Mesothelial cell of epicardium (in vitro differentiated cells): ENCODE measurements around the gene IKBKE. TPM values are rescaled to one million over a fixed set of nuclear protein-coding genes. Genes with fewer than 3 reads are reported as not detected.

Experiments used
- DNase-seq, 2 experiments: peaks; one replicate each; pipeline ENCODE4 v3.0.0; 2021; ENCODE audit warnings: low spot score in 2 of 2; ENCODE audit not compliant: unreplicated experiment in 2 of 2
- H3K27ac Mint-ChIP-seq: 2 replicates; pipeline ENCODE4 v1.8.0; 2021; ENCODE audit warnings: mixed read lengths
- H3K27me3 Mint-ChIP-seq: 2 replicates; pipeline ENCODE4 v1.8.0; 2021; ENCODE audit warnings: low read depth, mixed read lengths
- H3K36me3 Mint-ChIP-seq: 2 replicates; pipeline ENCODE4 v1.8.0; 2021; ENCODE audit warnings: mixed read lengths
- H3K4me1 Mint-ChIP-seq: 2 replicates; pipeline ENCODE4 v1.8.0; 2021; ENCODE audit warnings: mixed read lengths
- H3K4me3 Mint-ChIP-seq: 2 replicates; pipeline ENCODE4 v1.8.0; 2021; ENCODE audit warnings: mild to moderate bottlenecking, moderate library complexity, mixed read lengths
- H3K9me3 Mint-ChIP-seq: 2 replicates; pipeline ENCODE4 v1.8.0; 2021; ENCODE audit warnings: mixed read lengths
- total RNA-seq: library from RNA; stranded (reverse); gene quantifications from 3 replicates; pipeline ENCODE4 v1.2.1, GENCODE V29; 2021
- TF ChIP-seq, protein P1 (sequence below): fragments of 200-600 bp; sonication (generic); IDR thresholded peaks from one replicate; pipeline ENCODE4 v1.5.0; 2021; ENCODE audit warnings: antibody characterized with exemption; ENCODE audit not compliant: unreplicated experiment

The IKBKE gene
- total RNA-seq, 1 donor from 2014 or later = 7.9 TPM

DNA sequence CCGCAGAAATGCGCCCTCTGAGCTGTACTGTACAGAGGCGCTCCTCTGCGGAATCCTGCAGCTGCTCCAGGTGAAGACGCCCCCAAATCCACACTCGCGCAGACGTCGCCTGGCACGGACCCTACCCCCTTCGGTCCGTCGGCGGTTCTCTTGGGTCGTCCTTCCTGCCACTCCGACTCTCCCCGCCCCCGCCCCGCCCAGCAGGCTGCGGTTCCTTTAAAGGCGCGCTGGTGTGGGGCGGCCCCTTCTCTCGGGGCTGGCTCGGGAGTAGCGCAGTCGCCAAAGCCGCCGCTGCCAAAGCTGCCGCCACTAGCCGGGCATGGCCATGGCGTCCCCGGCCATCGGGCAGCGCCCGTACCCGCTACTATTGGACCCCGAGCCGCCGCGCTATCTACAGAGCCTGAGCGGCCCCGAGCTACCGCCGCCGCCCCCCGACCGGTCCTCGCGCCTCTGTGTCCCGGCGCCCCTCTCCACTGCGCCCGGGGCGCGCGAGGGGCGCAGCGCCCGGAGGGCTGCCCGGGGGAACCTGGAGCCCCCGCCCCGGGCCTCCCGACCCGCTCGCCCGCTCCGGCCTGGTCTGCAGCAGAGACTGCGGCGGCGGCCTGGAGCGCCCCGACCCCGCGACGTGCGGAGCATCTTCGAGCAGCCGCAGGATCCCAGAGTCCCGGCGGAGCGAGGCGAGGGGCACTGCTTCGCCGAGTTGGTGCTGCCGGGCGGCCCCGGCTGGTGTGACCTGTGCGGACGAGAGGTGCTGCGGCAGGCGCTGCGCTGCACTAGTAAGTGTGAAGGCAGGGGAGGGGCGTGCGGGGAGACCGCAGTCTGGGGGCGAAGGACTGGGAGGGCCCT, 37.2 kb downstream of the IKBKE start, which contains the start of gene RASSF5:
Gene RASSF5 (plus strand): TSS at position 248 of the 846 bp plus-strand sequence. CDS start 72 bp downstream, at position 320.
- H3K4me1 Mint-ChIP-seq = peaks cover 39% of the 10 kb centered on the region
- peak in 1 of 2 experiments; percentile 61 for DNase-seq
- H3K9me3 Mint-ChIP-seq = no peaks in the 10 kb centered on the region
- H3K27me3 Mint-ChIP-seq = peaks cover 88% of the 10 kb centered on the region
- no peaks in the 10 kb centered on the region for H3K36me3 Mint-ChIP-seq
- H3K27ac Mint-ChIP-seq = no peak within 1 kb of the TSS
- H3K4me3 Mint-ChIP-seq = peak within 1 kb of the TSS; percentile 62
- TF ChIP-seq, protein P1, sequence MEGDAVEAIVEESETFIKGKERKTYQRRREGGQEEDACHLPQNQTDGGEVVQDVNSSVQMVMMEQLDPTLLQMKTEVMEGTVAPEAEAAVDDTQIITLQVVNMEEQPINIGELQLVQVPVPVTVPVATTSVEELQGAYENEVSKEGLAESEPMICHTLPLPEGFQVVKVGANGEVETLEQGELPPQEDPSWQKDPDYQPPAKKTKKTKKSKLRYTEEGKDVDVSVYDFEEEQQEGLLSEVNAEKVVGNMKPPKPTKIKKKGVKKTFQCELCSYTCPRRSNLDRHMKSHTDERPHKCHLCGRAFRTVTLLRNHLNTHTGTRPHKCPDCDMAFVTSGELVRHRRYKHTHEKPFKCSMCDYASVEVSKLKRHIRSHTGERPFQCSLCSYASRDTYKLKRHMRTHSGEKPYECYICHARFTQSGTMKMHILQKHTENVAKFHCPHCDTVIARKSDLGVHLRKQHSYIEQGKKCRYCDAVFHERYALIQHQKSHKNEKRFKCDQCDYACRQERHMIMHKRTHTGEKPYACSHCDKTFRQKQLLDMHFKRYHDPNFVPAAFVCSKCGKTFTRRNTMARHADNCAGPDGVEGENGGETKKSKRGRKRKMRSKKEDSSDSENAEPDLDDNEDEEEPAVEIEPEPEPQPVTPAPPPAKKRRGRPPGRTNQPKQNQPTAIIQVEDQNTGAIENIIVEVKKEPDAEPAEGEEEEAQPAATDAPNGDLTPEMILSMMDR = no peak

DNA sequence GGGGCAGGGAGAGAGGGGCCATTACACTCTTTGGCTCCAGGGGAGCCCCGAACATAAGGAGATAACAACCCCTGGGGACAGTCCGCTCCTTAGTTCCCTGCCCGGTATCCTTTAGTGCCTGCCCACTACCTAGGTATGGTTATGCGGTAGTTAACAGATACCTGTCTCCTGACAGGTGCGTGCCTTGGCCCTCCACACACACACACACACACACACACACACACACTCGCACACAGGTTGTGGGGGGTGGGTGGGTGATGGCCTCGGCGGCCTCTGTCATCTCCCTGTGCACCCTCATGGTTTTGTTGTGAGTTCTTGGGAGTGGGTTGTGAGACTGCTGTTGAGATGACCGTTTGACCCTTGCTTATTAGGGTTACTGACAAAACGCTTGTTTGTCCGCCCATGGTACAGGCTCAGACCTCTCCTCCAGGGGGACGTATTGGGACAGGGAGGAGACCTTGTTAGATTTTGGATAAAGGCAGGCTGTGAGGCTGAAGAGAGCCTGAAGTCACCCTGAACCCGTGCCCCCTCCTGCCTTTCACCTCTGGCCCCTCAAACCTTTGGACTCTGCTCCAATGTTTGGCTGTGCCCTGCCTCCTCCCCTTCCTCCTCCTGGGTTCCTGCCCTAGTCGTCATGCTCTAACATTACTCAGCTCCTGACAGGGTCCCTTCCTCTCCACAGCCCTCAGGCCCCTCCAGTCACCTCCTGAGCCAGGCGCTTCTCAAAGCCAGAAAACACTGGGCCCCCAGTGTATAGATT, 38.0 kb downstream of the IKBKE start:
- H3K36me3 Mint-ChIP-seq = no peaks in the 10 kb centered on the region
- peaks cover 80% of the 10 kb centered on the region for H3K27me3 Mint-ChIP-seq
- H3K4me3 Mint-ChIP-seq = peak overlapping the region; percentile 58
- TF ChIP-seq, protein P1 = no peak
- no peak overlapping the region for H3K27ac Mint-ChIP-seq
- H3K4me1 Mint-ChIP-seq = peaks cover 44% of the 10 kb centered on the region
- DNase-seq = no peak
- no peaks in the 10 kb centered on the region for H3K9me3 Mint-ChIP-seq

DNA sequence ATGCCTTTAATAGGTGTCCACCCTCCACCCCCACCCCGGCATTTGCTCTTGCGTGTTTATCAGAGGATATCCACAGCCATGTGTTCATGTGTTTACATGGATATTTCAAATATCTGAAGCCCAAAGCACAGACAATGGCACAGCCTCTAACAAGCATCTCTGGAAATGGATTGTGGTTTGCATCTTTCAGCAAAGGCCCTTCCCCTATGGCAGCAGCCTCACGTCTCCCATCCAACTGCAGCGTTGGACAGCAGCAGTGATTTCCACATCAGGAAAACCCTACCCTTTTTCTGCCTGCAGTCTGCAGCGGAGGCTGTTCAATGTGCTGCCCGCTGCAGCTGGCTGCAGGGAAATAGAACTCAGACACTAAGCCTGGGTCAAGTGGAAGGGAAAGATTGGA, 38.7 kb downstream of the IKBKE start:
- DNase-seq = no peak
- Mint-ChIP-seq H3K4me3 (peak overlapping the region; percentile 58), H3K9me3 (no peaks in the 10 kb centered on the region), H3K36me3 (no peaks in the 10 kb centered on the region), H3K27ac (no peak overlapping the region), H3K27me3 (peaks cover 78% of the 10 kb centered on the region), H3K4me1 (peaks cover 50% of the 10 kb centered on the region)
- TF ChIP-seq, protein P1 = no peak

DNA sequence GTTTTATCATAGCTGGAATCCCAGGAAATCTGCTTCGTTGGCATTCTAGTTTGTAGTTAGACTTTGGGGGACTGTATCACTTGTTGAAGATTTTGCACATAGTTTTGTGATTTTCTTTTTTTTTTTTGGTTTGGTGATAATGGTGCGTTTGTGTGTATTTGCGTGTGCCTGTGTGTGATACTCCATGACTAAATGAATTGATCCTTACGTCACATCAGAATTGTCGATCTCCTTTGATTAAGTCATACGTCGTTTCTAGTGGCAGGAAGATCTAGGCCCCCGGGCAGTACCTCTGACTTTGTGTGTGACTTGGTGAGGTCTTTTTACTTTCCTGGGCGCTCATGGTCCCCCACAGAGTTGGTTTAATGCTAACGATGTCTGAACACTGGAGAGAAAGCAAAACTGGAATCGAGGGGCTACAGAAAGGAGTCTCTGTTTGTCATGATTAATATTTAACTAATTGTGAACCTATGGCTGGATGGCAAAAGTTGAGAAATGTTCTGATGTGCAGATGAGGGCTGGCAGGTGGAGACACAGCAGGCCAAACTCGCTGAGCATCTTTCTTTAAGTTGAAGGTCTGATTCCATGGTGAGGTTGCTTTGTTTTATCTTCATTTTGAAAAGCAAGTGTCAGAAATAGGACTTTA, 39.5 kb downstream of the IKBKE start:
- H3K27ac Mint-ChIP-seq = no peak overlapping the region
- no peaks in the 10 kb centered on the region for H3K36me3 Mint-ChIP-seq
- no peaks in the 10 kb centered on the region for H3K9me3 Mint-ChIP-seq
- TF ChIP-seq, protein P1 = no peak
- H3K4me3 Mint-ChIP-seq = no peak overlapping the region
- H3K4me1 Mint-ChIP-seq = peaks cover 53% of the 10 kb centered on the region
- H3K27me3 Mint-ChIP-seq = peaks cover 72% of the 10 kb centered on the region
- no peak for DNase-seq

DNA sequence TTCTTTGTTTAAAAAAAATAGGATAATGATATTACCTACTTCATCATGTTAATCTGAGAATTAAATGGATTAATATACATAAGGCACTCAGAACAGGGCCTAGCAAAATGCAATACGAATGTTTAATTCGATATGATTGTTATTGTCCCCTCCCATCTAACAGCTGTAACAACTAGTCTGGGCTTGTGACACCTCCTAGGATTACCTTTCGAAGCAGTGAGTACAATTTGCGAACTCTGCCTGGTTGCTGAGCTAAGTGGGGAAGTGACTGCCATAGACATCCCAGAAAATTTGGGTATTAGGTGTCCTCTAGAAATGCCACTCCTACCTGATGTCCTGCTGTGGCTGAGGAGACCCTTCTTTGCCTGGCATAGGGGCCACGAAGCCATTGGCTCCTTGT, 40.1 kb downstream of the IKBKE start:
- peaks cover 72% of the 10 kb centered on the region for H3K27me3 Mint-ChIP-seq
- H3K4me1 Mint-ChIP-seq = peaks cover 51% of the 10 kb centered on the region
- no peaks in the 10 kb centered on the region for H3K36me3 Mint-ChIP-seq
- no peak for DNase-seq
- TF ChIP-seq, protein P1 = no peak
- no peaks in the 10 kb centered on the region for H3K9me3 Mint-ChIP-seq
- no peak overlapping the region for H3K27ac Mint-ChIP-seq
- H3K4me3 Mint-ChIP-seq = no peak overlapping the region
